Measurements from ENCODE around the gene HIPK3.
"Not testable (repeated sequence)": the region's sequence is repeated elsewhere in the genome, so short reads cannot be mapped to it uniquely, and the experiment has no call there.

Gene HIPK3

DNA sequence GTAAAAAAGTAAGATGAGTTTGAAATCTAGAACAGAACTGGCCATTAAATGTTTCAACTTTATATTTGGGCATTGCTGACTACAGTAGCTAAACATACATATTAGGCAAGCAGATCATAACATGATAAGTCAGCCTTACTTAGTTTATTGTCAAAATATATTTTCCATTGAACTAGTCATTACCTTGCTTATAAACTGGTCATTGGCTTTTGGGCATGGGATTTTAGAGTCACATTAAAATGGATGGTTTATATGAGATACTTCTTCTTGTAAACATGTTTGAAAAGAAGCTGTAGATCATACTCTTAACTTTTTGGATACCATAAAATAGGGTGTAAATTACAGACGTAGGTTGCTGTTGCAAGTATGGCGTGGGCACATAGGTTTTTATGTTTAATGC is 2.7 kb downstream of the HIPK3 start:
- no peak for DNase-seq (ENCODE audit: low spot score)

DNA sequence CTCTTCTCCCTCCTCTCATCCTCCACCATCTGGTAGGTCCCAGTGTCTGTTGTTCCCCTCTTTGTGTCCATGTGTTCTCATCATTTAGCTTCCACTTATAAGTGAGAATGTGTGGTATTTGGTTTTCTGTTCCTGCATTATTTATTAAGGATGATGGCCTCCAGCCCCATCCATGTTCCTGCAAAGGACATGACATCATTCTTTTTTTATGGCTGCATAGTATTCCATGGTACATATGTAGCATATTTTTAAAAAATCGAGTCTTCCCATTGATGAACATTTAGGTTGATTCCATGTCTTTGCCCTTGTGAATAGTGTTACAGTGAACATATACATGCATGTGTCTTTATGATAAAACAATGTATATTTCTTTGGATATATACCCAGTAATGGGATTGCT is 4.2 kb downstream of the HIPK3 start:
- not testable (repeated sequence) for DNase-seq (ENCODE audit: low spot score)

DNA sequence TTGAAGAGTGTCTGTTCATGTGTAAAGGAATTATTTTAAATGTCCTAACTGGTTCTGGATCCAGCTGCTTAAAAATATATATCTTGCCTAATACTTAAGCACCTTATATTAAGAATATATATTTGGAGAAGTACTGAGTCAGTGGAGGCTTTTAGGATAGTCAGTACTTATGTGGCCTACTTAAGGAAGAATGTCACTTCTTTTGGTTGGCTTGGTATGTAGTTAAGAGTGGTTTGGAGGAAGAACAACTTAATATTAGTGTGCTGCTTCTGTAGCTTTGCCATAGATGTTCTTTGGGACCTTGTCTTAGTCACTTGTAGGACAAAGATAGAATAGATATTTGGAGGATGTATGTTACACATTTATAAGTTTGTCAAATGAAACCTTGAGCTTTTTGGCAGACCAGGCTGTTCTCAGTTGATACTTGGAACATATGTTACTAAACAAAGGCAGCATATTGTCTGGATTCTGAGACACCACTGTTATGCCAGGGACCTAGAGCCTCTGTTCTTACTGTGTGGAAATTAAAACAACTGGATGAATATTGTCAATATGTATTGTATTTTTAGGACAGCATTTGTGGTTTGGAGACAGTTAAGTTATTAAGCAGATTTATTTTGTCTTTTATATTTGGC is 4.9 kb downstream of the HIPK3 start:
- DNase-seq (ENCODE audit: low spot score): no peak

DNA sequence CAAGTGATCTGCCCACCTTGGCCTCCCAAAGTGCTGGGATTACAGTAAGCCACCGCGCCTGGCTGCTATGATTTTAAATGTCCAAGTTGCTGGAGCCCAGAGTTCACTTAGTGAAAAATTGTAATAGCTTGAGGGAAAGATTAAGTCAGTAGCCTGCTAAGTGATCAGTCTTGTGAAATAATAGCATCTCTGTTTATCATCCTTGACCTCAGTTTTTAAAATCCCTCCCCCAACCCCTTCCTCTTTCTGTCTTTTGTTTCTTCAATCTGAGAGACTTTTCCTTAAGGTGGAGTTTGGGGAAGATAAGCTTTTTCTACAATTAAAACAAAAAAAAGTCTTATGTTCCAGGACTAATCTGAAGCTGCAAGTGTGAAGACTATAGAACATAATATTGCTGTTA is 6.4 kb downstream of the HIPK3 start:
- DNase-seq (ENCODE audit: low spot score): no peak

DNA sequence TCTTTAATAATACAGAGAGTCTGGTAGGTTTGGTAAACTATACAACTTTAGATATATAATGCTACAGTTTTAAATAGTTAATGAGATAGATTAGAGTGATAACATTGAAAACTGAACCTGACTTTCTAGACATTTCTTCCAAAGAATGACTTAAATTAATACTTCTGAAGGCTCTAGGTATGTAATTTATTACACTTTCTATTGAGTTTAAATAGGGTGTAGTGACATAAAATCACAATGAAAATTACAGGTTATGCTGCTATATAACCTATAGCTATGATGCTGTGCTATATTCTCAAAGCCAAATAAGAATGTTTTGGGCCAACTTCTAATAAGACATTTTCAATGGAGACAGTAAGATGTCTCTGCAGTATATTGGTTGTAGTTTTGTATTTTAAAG is 7.7 kb downstream of the HIPK3 start:
- DNase-seq (ENCODE audit: low spot score): no peak

DNA sequence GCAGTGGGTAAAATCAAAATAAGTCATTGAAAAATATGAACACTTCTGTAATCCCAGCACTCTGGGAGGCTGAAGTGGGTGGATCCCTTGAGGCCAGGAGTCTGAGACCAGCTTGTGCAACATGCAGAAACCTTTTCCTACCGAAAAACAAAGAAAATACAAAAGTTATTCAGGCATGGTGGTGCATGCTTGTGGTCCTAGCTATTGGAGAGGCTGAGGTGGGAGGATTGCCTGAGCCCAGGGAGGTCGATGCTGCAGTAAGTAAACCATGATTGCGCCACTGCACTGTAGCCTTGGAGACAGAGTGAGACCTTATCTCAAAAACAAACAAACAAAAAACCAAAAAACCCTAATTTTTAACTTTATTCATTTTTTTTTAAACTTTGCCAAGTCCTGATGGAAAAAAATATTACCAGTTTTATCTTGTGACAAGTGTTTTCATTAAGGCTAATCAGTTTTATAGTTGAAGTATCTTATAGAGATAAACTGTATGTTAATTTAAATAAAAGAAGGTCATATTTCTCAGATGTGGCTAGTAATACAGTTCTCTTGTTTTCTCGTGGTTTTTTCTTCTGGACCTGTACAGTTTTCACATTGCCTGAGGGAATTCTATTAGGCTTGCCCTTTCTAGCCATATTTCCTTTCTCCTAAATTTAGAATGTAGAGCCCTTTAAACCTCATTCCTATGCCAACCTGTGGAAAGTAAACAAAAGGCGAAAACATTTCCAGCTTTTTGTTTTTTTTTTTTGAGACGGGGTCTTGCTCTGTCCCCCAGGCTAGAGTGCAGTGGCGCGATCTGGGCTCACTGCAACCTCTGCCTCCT is 9.4 kb downstream of the HIPK3 start:
- no peak for DNase-seq (ENCODE audit: low spot score)

DNA sequence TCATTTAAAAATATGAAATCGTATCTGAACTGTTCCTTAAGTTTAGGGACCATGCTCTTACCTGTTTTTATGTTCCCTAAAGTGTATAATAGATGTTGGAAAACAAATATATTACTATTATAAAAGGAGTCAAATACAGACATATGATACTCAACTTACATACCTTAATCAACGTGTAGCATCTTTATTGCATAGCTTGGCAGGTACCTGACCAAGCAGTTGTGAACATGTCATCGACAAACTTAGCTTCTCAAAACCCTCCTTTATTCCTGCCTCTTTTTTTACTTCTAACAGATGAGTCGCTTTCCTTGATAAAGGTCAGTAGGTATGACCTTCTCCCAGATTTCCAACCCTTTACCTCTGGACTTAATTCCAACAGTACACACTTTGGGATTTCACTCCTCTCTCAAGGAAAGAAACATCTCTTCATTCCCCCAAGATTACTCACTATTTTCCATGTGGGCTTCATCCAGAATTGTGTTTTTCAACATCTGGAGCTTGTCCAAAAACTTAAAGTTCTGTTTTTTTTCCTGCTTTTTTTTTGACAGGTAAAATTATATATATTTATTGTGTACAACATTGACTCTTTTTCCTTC is 11.9 kb downstream of the HIPK3 start:
- no peak for DNase-seq (ENCODE audit: low spot score)

DNA sequence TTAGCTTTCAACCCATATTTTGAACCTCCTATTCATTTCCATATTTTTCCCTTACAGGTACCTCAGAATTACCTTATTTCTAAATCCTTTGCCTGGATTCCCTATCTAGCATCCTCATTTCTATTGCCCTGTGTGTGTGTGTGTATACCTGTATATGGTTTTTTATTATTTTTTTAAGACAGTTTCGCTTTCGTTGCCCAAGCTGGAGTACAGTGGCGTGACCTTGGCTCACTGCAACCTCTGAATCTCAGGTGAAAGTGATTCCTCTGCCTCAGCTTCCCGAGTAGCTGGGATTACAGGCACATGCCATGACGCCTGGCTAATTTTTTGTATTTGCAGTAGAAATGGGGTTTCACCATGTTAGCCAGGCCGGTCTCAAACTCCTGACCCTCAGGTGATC is 12.6 kb downstream of the HIPK3 start:
- no peak for DNase-seq (ENCODE audit: low spot score)

DNA sequence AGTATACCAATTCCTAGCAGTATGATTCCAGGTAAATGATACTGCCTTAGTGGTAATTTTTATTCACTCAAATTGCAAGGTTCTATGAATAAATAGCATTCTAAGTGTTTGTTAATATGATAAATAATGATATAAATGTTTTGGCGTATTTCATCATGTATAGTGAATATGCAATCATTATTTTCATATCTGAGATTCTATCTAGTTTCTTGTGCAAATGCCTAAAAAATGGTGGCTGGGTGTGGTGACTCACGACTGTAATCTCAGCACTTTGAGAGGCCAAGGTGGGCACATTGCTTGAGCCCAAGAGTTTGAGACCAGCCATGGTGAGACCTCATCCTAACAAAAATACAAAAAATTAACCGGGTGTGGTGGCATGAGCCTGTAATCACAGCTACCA is 13.9 kb downstream of the HIPK3 start:
- no peak for DNase-seq (ENCODE audit: low spot score)

DNA sequence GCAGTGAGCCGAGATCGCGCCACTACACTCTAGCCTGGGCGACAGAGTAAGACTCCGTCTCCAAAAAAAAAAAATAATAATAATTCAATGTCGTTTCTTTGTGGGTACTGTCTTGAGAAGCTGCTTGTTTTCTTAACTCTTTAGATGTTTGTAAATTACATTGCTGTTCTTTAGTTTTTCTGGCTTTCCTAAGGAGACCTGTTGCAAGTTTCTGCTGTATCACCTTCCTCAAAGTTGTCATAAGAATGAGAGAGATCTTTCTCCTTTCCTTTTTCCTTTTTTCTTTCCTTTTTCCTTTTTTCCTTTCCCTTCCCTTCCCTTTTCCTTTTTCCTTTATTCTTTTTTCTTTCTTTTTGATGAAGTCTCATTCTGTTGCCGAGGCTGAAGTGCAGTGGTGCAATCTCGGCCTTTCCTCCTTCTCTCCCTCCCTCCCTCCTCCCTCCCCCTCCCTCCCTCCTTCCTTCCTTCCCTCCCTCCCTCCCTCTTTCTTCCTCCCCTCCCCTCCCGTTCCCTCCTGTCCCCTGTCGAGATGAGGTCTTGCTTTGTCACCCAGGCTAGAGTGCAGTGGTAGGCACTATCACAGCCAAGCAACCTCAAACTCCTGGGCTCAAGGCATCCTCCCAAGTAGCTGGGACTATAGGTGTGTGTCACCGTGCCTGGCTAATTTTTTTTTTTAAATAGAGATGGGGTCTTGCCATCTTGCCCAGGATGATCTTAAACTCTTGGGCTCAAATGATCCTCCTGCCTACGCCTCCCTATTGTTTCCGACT is 15.3 kb downstream of the HIPK3 start:
- no peak for DNase-seq (ENCODE audit: low spot score)

DNA sequence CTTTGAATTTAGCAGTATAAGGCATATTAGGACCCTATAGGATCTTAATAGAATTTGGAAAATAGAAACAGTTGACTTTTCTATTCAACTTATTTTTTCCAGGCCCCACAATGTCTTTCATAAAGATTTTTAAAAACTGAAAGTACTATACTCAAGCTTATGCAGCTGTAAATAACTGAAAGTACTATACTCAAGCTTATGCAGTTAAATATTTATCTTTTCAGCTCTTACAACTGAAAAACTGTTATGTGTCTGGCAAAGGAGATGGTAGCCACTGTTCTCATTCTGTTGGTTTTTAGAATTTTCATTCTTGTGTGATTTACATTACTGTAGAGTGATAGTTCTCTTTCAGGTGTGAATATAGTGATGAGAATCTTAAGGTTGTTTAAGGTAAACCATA is 16.5 kb downstream of the HIPK3 start:
- DNase-seq (ENCODE audit: low spot score): no peak

DNA sequence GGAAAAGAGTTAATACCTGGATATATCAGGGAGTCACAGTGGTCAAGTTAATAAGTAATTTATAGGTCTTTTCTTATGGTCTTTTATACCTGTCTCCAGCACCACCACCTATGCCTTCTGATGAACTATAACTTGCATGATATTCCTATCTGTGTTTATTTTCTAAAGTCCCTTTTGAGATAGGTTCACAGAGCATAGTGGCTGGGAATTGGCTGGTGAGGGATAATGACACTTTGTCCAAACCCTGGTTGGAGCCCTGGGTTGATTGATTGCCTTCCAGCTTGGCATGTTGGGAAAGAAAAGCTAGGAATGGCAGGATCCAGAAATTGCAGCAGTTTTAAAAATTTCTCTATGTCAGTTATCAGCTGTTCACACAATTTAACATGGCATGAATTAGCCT is 23.2 kb downstream of the HIPK3 start:
- DNase-seq (ENCODE audit: low spot score): no peak

DNA sequence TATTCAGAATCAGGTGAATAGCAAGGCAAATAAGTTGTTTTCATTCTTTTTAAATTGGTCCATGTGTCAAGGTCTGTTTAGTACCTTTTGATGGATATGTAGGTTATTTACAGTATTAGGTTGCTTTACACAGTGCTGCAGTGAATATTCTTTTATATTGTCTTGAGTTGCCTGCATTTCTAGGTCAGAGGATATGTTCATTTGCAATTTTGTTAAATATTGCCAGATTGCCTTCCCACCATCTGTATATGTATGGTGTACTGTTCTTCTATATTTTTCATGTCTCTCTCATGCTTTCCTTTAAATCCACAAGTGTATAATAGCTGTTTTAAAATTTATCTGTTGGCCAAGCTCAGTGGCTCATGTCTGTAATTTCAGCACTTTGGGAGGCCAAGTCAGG is 24.6 kb downstream of the HIPK3 start:
- no peak for DNase-seq (ENCODE audit: low spot score)

DNA sequence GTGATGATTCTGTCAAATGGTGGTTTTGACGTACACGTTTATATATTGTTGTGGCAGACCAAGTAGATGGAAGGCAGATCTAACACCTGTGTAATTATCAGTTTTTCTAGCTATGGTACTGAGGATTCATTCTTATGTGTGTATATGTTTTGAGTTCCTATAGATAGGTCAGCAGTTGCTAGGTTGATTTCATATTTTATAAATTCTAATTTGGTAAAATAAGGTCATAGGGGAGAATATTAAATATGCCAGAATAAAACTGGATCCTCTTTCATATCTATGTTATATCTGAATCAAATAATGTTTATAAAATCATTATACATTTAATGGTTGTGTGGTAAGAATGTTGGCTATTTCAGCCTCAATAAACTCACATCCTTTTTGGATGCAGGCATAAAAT is 27.6 kb downstream of the HIPK3 start:
- DNase-seq (ENCODE audit: low spot score): no peak

DNA sequence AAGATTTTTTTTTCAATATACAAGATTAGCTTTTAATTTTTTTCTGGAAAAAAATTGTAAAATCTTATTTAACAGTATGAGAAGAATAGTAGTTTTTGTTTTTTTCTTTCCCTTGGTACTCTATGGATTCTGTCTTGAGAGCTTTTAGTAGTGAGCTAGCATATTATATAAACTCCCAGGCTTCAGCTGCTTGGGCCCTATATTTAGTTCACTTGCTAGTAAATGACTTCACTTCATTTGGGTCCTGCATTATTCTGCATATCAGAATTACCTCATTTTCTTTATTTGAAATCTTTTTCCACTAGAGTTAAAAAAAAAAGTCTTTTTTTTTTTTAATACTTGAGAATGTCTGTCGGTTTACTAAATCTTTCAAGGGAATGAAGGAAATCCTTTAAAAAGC is 33.1 kb downstream of the HIPK3 start:
- no peak for DNase-seq (ENCODE audit: low spot score)

DNA sequence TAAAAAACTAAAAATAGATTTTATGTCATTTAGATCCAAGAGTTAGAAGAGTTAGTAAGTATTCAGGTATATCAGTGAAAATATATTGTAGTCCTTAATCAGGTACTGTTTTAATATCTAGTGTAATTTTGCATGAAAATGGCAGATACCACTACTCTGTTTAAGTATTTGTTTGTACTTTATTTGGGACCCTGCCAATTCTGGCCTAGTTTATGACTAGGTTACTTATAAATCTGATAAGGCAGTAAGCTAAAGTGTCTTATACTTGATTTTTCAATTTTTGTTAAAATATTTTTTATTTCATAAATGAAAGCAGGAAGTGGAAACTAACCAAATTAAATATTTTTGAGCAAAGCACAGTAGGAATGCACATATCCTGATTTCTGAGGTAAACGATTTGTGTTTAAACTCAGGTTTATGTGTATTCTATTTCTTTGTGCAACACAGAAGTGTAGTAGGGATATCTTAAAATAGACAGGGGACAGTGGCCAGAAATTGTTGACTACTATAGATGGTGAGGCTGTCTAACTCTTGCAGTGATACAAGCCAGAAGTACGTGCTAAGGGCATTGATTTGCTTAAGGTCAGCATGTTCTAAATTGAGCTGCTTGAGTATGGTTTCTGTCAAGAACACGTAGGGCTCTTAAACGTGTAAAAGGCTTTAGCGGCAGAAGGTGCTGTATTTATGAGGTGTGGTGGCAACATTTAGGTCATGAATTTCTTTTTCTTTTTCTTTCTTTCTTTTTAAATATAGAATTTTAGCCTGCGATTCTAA is 34.0 kb downstream of the HIPK3 start:
- no peak for DNase-seq (ENCODE audit: low spot score)

DNA sequence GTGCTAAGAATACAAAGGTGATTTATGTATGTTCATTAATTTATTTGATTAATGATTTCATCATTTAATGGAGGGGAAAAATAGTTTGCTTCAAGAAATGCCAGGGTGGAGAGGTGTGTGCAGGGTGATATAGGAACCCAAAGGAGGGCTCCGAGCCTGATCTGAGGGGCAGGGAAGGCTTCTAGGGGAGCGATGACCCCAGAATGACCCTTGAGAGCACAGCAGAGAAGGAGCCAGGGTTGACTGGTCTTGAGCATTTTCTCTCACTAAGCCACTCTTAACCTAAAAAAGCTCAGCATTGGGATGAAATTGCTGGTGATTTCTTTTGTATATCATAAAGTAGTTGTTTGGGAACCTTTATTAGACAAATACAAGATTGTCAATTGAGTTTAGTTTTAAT is 35.1 kb downstream of the HIPK3 start:
- DNase-seq (ENCODE audit: low spot score): no peak

DNA sequence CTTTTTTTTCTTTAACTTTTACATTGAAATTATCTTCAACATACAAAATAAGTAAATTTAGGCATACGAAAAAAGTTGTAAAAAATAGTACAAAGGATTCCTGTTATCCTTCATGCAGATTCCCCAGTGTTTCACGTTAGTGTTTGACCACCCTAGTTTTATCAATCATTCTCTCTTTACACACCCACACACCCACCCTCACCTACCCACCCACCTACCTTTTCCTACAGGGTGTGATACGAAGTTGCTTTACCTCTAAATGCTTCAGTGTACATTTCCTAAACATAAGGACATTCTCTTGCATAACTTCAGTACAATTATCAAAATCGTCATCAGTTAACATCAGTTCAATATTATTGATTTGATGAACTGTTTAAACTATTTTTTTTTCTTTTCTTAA is 37.0 kb downstream of the HIPK3 start:
- DNase-seq (ENCODE audit: low spot score): no peak

DNA sequence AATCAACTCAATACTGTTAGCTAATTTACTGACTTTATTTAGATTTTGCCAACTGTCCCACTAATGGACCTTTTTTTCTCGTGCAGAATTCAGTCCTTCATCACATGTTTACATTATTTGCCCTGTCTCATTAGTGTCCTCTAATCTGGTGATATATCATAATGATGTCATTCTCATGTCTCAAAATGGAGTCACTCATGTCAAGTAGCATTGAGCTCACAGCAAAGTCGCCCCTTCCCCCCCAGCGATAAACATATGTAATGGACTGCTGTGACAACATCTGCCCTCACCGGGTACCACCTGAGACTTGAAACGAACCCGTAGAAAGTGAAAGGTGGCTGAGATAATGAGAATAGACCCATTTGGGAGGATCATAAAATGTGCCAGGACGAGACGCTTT is 37.6 kb downstream of the HIPK3 start:
- no peak for DNase-seq (ENCODE audit: low spot score)

DNA sequence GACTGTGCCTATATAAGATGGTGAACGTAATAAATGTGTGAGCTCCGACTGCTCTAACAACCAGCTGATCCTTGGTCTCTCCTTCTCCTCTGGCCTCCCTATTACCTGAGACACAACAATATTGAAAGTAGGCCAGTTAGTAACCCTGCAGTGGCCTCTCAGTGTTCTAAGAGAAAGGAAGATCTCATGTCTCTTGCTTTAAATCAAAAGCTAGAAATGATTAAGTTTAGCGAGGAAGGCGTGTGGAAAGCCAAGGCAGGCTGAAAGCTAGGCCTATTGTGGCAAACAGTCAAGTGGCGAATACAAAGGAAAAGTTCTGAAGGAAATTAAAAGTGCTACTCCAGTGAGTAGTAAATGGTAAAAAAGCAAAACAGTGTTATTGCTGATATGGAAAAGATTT is 39.5 kb downstream of the HIPK3 start:
- no peak for DNase-seq (ENCODE audit: low spot score)

DNA sequence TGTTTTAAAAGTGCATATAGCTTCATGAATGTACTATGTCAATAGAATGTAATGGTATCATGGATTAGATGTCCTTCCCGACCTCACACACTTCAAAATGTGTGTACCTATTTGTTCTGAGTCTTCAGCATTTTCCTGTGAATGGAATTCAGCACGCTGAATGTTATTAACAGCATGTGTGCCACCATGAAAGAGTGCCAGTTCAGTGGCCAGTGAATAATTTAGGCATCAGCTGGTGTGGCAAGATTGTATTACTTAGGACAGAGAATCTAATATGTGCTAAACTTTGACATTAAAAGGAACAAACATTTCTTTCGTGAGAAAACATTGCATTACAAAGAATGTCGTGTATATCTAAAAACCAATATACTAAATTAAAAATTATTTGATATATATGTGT is 46.4 kb downstream of the HIPK3 start:
- DNase-seq (ENCODE audit: low spot score): no peak

DNA sequence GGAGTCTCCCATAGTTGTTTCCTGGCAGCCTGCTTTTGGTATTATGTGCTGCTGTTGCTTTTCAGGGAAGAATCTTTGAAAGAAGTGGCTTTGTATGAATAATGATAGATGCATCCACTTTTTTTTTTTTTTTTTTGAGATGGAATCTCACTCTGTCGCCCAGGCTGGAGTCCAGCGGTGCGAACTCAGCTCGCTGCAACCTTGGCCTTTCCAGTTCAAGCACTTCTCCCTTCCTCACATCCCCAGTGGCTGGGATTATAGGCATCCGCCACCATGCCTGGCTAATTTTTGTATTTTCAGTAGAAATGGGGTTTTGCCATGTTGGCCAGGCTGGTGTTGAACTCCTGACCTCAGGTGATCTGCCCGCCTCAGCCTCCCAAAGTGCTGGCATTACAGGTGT is 49.6 kb downstream of the HIPK3 start:
- DNase-seq (ENCODE audit: low spot score): not testable (repeated sequence)
